ENCODE measurements around the gene HCK.

The HCK gene

GRCh38 chr20:32057656-32058184 lies 5.7 kb downstream of the HCK start:
- no peak for DNase-seq (ENCODE audit: low read depth in 2 of 2)

GRCh38 chr20:32059189-32059588 lies 7.1 kb downstream of the HCK start:
- no peak for DNase-seq (ENCODE audit: low read depth in 2 of 2)

GRCh38 chr20:32062776-32063170 lies 10.7 kb downstream of the HCK start:
- DNase-seq (ENCODE audit: low read depth in 2 of 2), result no peak

- no peak for DNase-seq (ENCODE audit: low read depth in 2 of 2)
Measured at GRCh38 chr20:32063695-32064094, 11.7 kb downstream of the HCK start.

- DNase-seq (ENCODE audit: low read depth in 2 of 2), result no peak
Measured at GRCh38 chr20:32064667-32065066, 12.6 kb downstream of the HCK start.

- DNase-seq (ENCODE audit: low read depth in 2 of 2), result no peak
Measured at GRCh38 chr20:32067234-32067821, 15.3 kb downstream of the HCK start.

GRCh38 chr20:32068174-32068573 lies 16.1 kb downstream of the HCK start:
- DNase-seq (ENCODE audit: low read depth in 2 of 2), result no peak

GRCh38 chr20:32069711-32070110 lies 17.7 kb downstream of the HCK start:
- DNase-seq (ENCODE audit: low read depth in 2 of 2), result no peak

- DNase-seq (ENCODE audit: low read depth in 2 of 2), result no peak
Measured at GRCh38 chr20:32070282-32070681, 18.2 kb downstream of the HCK start.

GRCh38 chr20:32070690-32071213 lies 18.7 kb downstream of the HCK start:
- DNase-seq (ENCODE audit: low read depth in 2 of 2), result no peak

- no peak for DNase-seq (ENCODE audit: low read depth in 2 of 2)
Measured at GRCh38 chr20:32071395-32072167, 19.5 kb downstream of the HCK start.

- no peak for DNase-seq (ENCODE audit: low read depth in 2 of 2)
Measured at GRCh38 chr20:32072168-32072750, 20.2 kb downstream of the HCK start.

GRCh38 chr20:32075534-32075933 lies 23.5 kb downstream of the HCK start:
- DNase-seq (ENCODE audit: low read depth in 2 of 2), result no peak

GRCh38 chr20:32077190-32077589 lies 25.1 kb downstream of the HCK start:
- no peak for DNase-seq (ENCODE audit: low read depth in 2 of 2)

- no peak for DNase-seq (ENCODE audit: low read depth in 2 of 2)
Measured at GRCh38 chr20:32078322-32078721, 26.3 kb downstream of the HCK start.

GRCh38 chr20:32078791-32079190 lies 26.7 kb downstream of the HCK start:
- DNase-seq (ENCODE audit: low read depth in 2 of 2), result no peak

- DNase-seq (ENCODE audit: low read depth in 2 of 2), result no peak
Measured at GRCh38 chr20:32079655-32080109, 27.6 kb downstream of the HCK start.

- DNase-seq (ENCODE audit: low read depth in 2 of 2), result no peak
Measured at GRCh38 chr20:32080783-32081182, 28.7 kb downstream of the HCK start.

GRCh38 chr20:32083469-32083868 lies 31.4 kb downstream of the HCK start:
- DNase-seq (ENCODE audit: low read depth in 2 of 2), result no peak

GRCh38 chr20:32087070-32087469 lies 35.0 kb downstream of the HCK start:
- no peak for DNase-seq (ENCODE audit: low read depth in 2 of 2)

GRCh38 chr20:32088759-32089158 lies 36.7 kb downstream of the HCK start:
- DNase-seq (ENCODE audit: low read depth in 2 of 2), result no peak

- no peak for DNase-seq (ENCODE audit: low read depth in 2 of 2)
Measured at GRCh38 chr20:32089637-32090362, 37.8 kb downstream of the HCK start.
